Brain microvascular endothelial cell (primary cell): Measurements from ENCODE around the gene MITF.

Source experiments
- DNase-seq: peaks from one replicate; pipeline ENCODE4 v3.0.0-alpha.2; 2020
- H3K27ac ChIP-seq: fragments of 250-450 bp; sonication (Bioruptor Pico); 2 replicates; pipeline ENCODE4 v1.5.1; 2020; ENCODE audit warnings: mild to moderate bottlenecking, moderate library complexity
- H3K27me3 ChIP-seq: fragments of 250-450 bp; sonication (Bioruptor Pico); replicated peaks from 2 replicates; pipeline ENCODE4 v1.5.1; 2020; ENCODE audit warnings: mild to moderate bottlenecking
- H3K36me3 ChIP-seq: fragments of 250-450 bp; sonication (Bioruptor Pico); replicated peaks from 2 replicates; pipeline ENCODE4 v1.5.1; 2020; ENCODE audit warnings: mild to moderate bottlenecking
- H3K4me3 ChIP-seq: 2 replicates; pipeline ENCODE4 v1.5.1; 2011; ENCODE audit warnings: low read depth, mild to moderate bottlenecking, control low read depth, low read length, moderate library complexity
- in situ Hi-C: cut with HindIII; loops from 2 replicates; pipeline ENCODE4 v1.10.0; 2017; ENCODE audit warnings: low sequenced_read_pairs, low pct_ligation_motif_present
- TF ChIP-seq, protein P1 (sequence below): IDR thresholded peaks from 2 replicates; pipeline ENCODE4 v1.5.1; 2011; ENCODE audit warnings: low read depth, mild to moderate bottlenecking, moderate library complexity, low read length, control low read depth, inconsistent platforms; ENCODE audit errors: missing control alignments

The MITF gene

DNA sequence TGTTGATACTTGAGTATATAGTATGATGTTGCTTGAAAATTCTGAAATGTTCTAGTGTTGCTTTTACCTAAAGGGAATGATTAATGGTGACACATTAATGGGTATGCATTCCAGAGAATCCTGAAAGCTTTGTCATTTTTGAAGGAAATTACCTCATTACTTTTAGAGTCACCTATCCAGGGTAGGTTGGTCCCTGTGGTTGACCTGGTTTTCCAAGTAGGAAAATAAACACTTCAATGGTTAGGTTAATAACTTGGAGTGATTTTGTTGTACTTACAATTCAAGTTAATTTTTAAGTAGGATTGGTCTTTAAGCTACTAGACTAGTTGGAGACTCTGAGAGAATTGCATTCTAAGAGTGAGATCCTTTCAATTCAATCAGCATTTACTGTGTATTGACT is 31.0 kb downstream of the MITF start:
- no peaks in the 10 kb centered on the region for H3K36me3 ChIP-seq
- in situ Hi-C loops = no loop called here
- no peak for DNase-seq
- no peaks in the 10 kb centered on the region for H3K27me3 ChIP-seq
- H3K4me3 ChIP-seq = no peak overlapping the region
- no peak overlapping the region for H3K27ac ChIP-seq
- TF ChIP-seq, protein P1, sequence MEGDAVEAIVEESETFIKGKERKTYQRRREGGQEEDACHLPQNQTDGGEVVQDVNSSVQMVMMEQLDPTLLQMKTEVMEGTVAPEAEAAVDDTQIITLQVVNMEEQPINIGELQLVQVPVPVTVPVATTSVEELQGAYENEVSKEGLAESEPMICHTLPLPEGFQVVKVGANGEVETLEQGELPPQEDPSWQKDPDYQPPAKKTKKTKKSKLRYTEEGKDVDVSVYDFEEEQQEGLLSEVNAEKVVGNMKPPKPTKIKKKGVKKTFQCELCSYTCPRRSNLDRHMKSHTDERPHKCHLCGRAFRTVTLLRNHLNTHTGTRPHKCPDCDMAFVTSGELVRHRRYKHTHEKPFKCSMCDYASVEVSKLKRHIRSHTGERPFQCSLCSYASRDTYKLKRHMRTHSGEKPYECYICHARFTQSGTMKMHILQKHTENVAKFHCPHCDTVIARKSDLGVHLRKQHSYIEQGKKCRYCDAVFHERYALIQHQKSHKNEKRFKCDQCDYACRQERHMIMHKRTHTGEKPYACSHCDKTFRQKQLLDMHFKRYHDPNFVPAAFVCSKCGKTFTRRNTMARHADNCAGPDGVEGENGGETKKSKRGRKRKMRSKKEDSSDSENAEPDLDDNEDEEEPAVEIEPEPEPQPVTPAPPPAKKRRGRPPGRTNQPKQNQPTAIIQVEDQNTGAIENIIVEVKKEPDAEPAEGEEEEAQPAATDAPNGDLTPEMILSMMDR = no peak

DNA sequence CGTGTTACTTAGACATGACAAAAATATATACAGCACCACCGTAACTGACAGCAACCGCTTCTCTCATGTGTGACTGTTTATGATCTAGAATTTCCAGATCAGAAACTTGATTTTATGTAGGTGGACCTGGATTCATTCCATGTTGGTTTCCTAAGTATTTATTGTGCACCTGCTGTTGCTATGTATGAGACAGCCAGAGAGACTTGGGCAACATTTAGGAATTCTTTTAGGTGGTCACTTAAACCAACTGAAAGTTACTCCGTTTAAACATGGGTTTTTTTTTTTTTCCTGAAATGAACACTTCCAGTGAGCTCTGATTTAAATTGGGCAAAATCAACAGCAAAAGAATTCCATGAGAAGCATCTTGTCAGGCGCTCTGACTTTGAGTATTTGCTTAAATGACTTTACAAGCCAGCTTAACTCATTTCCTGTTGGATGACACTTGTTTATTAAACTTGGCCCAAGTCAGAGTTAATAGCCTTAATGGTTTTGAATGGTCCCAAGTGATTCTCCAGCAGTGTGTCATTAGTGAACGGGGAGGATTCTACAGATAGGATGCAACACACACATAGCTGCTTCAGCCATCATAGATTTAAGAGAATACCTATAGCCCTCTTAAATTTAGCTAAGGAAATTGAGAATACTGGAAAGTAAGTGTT is 31.8 kb downstream of the MITF start:
- TF ChIP-seq, protein P1 = no peak
- Histone ChIP-seq H3K27me3 (no peaks in the 10 kb centered on the region), H3K4me3 (no peak overlapping the region), H3K36me3 (no peaks in the 10 kb centered on the region), H3K27ac (no peak overlapping the region)
- in situ Hi-C loops = no loop called here
- DNase-seq = no peak

DNA sequence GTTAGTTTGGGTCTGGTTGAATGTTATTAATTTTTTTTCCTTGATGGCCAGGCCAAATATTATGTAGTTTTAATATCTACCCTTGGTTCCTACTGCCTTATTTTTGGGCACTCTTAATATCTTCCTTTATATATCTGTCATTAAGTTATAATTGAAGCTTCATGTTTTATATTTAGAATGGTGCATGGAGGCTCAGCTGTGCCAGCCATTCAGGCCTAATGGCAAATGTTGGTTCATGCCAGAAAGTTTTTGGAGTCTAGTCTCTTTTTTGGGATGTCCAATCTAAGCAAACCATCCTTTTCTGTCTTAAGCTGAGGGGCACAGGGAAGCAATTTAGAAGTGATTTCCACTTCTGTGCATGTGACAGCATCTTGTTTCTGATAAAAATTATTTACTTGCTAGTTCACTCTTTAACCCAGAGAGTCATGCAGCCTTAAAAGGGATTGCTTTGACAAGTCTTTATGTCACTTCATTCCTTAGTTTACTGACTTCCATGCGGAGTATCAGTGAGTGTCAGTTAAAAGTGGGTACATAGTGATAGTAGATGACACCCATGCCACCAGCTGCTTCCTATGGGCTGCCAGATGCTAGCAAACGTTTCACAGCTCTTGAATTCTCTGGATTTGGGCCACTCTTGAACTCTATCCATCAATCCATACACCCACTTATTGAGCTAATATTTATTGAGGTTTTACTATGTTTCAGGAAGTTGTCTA is 33.0 kb downstream of the MITF start:
- no peaks in the 10 kb centered on the region for H3K27me3 ChIP-seq
- in situ Hi-C loops = no loop called here

DNA sequence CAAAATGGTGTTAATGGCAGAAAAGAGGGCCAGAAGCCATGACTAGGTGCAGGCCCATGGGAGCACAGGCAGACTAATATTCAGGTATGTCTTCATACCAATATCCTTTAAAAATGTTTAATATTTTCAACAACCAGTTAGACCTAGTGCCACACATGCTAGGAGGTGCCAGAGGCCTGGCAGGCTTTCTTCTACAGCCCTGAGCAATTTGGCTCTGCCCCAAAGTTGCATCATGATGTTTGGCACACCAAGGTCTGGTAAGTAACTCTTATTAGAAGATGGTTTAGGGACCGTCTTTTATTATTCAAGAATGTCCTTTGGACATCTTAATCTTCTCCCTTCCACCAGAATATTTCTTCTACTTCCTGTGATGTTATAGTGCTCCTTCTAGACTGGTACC is 34.8 kb downstream of the MITF start:
- TF ChIP-seq, protein P1 = no peak
- Histone ChIP-seq H3K4me3 (no peak overlapping the region), H3K27ac (no peak overlapping the region), H3K36me3 (no peaks in the 10 kb centered on the region), H3K27me3 (no peaks in the 10 kb centered on the region)
- DNase-seq = no peak
- in situ Hi-C loops = no loop called here

More for the DNA sequence above, 33.0 kb downstream of the MITF start:
- no peak overlapping the region for H3K4me3 ChIP-seq
- DNase-seq = no peak
- TF ChIP-seq, protein P1 = no peak
- H3K27ac ChIP-seq = no peak overlapping the region
- no peaks in the 10 kb centered on the region for H3K36me3 ChIP-seq

DNA sequence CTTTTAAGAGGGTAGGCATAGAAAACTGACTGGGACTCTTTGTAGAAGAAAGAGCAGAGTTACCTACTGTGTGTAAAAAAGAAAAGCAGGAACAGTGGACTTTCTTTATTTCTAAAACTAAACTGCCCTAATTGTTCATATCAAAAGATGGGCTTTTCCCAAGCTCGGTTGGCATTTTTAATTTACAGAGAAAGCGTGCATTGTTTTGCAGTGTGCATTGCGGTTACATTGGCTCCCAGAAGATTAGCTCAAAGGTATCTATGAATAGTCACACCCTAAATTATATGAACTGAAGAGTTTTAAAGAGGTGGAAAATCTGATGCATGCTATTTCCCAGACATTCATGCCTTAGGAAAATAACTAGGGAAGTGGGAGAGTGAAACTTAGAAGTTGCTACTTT is 36.5 kb downstream of the MITF start:
- H3K27me3 ChIP-seq = no peaks in the 10 kb centered on the region
- in situ Hi-C loops = no loop called here
- DNase-seq = no peak
- TF ChIP-seq, protein P1 = no peak
- H3K36me3 ChIP-seq = no peaks in the 10 kb centered on the region
- H3K27ac ChIP-seq = no peak overlapping the region
- no peak overlapping the region for H3K4me3 ChIP-seq
